WI38 (cell line): ENCODE data around the gene TENT4B.

Experiments used
- H3K4me3 ChIP-seq: 2 replicates; pipeline ENCODE4 v1.5.1; 2011; ENCODE audit warnings: low read depth, mild to moderate bottlenecking, control low read depth, low read length
- TF ChIP-seq, protein P1 (sequence below): IDR thresholded peaks from 2 replicates; pipeline ENCODE4 v1.5.1; 2012; ENCODE audit warnings: low read depth, mild to moderate bottlenecking, control low read depth, low read length

TENT4B gene

DNA sequence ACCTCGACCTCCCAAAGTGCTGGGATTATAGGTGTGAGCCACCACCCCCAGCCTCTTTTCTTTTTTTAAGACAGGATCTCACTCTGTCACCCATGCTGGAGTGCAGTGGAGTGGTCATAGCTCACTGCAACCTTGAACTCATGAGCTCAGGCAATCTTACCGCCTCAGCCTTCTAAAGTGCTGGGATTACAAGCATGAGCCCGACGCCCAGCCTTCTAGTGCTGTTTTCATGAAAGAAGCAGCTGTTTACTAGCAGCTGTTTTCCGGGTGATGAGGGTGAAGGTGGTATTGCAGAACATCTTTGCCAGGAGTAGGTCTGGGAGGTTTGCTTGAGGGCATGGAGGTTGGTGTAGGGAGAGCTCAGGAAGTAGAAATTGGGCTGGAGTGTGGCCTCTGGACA, 115.2 kb downstream of the TENT4B start:
- no peak overlapping the region for H3K4me3 ChIP-seq

DNA sequence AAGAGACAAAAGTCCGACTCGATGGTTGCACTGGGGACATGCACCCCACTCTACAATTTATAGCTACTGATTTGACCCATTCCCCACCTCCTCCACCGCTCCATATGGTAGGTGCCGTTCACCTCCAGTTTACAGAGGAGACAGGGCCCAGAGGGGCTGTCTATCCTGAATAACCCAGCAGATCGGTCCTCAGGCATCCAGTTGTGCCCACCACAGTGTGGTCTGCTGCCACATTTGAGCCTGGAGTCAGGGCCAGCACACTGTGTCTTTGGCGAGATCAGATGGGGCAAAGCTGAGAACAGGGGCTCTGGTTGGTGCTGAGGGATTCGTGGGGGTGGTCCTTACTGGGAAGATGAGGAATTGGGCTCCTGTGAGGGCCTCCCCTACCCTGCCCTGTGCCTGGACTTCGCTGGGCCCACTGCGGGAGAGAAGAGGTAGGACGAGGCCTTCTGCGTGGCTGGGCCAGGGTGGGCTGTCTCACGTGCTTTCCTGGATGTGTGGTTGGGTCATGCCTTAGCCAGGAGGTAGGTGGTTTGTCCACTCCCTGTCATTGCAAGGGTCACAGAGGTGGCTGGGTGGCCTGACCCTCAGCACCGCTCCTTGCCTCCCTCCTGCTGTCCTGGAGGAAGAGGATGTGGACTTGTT, 116.1 kb downstream of the TENT4B start:
- TF ChIP-seq, protein P1, sequence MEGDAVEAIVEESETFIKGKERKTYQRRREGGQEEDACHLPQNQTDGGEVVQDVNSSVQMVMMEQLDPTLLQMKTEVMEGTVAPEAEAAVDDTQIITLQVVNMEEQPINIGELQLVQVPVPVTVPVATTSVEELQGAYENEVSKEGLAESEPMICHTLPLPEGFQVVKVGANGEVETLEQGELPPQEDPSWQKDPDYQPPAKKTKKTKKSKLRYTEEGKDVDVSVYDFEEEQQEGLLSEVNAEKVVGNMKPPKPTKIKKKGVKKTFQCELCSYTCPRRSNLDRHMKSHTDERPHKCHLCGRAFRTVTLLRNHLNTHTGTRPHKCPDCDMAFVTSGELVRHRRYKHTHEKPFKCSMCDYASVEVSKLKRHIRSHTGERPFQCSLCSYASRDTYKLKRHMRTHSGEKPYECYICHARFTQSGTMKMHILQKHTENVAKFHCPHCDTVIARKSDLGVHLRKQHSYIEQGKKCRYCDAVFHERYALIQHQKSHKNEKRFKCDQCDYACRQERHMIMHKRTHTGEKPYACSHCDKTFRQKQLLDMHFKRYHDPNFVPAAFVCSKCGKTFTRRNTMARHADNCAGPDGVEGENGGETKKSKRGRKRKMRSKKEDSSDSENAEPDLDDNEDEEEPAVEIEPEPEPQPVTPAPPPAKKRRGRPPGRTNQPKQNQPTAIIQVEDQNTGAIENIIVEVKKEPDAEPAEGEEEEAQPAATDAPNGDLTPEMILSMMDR, result no peak
- no peak overlapping the region for H3K4me3 ChIP-seq

More for the DNA sequence above, 115.2 kb downstream of the TENT4B start:
- TF ChIP-seq, protein P1, result no peak

DNA sequence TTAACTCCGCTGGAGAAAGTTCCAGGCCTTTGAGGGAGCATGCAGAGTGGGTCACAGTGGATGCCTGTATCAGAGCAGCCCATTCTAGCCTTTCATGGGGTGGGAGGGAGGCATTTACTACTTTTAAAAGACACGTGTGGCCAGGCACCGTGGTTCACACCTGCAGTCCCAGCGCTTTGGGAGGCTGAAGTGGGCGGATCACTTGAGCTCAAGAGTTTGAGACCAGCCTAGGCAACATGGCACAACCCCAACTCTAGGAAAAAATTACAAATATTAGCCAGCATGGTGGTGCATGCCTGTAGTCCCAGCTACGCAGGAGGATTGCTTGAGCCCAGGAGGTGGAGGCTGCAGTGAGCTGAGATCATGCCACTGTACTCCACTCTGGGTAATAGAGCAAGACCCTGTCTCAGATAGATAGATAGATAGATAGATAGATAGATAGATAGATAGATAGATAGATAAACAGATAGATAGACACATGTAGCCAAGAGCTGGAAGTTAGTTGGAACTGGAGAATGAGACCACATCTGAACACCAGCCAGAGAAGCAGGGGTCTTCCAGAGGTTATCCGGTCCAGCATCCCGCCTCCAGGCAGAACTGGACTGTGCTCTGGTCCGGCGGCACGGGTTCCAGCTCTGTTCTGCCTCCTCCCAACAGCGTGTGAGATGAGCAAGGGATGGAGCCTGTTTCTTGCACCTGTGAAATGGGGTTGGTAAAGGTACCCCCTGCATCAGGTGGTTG, 116.8 kb downstream of the TENT4B start:
- no peak overlapping the region for H3K4me3 ChIP-seq
- TF ChIP-seq, protein P1, result no peak

DNA sequence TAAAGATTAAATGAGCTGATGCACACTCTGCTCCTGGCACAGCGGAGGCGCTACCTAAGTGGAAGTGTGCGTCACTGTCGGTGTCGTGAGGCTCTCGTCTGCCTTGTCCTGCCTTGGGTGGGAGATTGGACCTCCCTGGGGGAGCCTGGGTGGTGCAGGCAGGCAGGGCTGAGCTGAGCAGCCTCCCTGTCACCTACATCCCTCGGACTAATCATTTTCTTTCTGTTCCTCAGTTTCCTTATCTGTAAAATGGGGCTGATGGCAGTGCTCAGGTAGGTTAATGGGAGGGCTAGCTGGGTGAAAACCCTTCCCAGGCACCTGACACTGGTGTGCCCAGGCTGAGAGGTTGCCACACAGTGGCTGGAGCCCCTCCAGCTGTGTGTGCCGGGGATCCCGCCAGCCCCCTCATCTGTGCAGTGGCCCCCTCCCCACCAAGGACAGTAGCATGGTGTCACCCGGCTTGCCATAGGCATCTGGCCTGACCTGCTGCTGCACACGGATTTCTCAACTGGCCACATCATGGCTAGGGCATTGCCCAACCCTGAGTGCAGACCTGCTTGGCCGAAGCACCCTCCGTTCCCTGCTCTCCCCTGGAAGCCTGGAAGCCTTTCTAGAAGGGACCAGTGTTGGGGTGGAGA, 117.5 kb downstream of the TENT4B start:
- no peak overlapping the region for H3K4me3 ChIP-seq
- TF ChIP-seq, protein P1, result no peak

DNA sequence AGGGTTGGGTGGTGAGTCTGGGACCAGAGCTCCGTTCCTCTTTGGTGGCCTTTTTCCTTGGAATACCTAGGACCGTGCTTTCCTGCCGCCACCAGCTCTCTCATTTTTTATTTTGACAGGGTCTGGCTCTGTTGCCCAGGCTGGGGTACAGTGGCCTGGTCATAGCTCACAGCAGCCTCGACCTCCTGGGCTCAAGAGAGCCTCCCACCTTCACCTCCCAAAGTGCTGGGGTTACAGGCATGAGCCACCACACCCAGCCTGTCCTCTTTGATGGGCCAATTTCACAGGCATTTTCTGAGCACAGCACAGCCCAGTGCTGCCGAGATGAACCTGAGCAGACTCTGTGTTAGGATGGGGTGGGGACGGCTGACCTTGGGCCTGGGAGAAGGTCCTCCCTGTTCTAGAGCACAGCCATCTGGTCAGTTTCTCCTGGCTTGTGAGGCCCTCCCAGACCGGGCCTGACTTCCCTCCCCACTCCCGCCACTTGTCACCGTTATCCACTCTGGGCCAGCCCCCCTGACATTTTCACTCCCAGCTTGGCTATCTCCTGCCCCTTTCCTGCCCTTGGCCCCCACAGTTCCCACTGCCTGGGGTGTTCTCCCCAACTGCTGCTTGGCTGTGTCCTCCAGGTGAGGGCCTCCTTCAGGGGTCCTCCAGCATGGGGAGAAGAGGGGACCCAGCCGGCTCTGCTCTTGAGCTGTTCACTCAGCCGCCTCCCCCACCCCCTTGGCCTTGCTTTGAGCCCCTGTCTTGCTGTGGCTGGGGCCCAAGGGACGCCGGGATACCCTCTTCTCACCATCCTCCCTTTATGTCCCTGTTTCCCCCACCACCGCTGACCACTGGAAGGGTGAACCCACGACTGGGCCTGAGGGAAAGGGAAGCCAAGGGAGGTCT, 118.3 kb downstream of the TENT4B start:
- no peak overlapping the region for H3K4me3 ChIP-seq
- TF ChIP-seq, protein P1, result no peak

DNA sequence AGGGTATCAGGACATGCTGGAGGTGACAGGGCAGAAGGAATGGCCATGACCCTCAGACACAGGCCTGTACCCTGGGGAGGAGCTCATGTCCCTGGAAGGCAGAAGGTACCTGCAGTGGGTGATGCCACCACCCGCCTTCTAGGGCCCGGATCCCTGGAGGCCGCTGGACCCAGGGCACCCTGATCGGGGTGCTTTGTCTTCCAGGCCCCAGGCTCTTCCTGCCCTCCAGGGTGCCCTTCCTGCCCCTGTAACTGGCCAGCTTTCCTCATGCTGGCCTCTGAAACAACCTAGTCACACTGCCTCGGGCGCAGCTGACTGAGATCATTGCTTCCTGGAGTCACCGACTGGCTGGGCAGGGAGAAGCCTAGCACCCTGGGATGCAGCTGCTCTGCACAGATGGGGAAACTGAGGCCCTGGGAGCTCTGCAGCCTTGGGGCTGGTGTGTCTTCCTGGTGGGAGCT, 119.0 kb downstream of the TENT4B start:
- no peak overlapping the region for H3K4me3 ChIP-seq
- TF ChIP-seq, protein P1, result no peak
